ENCODE data around the gene KCTD18. TPM values are rescaled to one million over a fixed set of nuclear protein-coding genes. Genes with fewer than 3 reads are reported as not detected.

Gene KCTD18
- total and polyA plus RNA-seq, 4 donors = 4.4 to 7.9 (median 6.5) TPM

GRCh38 chr2:200470230-200470629, 39.6 kb downstream of the KCTD18 start:
- Histone ChIP-seq H3K4me1 (ENCODE audit: control insufficient read depth in 4 of 4, insufficient read depth in 4 of 4, low read length in 3 of 4) (peaks cover 0 to 2% (median 0%) of the 10 kb centered on the region in 4 donors), H3K36me3 (ENCODE audit: control insufficient read depth in 4 of 4, insufficient read depth in 3 of 4, low read depth in 1 of 4, low read length in 3 of 4) (peaks cover 15 to 53% (median 52%) of the 10 kb centered on the region in 4 donors), H3K27me3 (ENCODE audit: control insufficient read depth in 4 of 4, insufficient read depth in 4 of 4, low read length in 3 of 4) (no peaks in the 10 kb centered on the region), H3K9ac (ENCODE audit: low read depth in 1 of 2, low read length in 2 of 2) (no peak overlapping the region), H3K9me3 (ENCODE audit: control insufficient read depth in 4 of 4, low read length in 3 of 4) (no peaks in the 10 kb centered on the region), H3K27ac (ENCODE audit: low read depth in 1 of 2, low read length in 2 of 2) (no peak overlapping the region), H3K4me3 (ENCODE audit: low read depth in 1 of 3, low read length in 3 of 3) (no peak overlapping the region)
- DNase-seq (ENCODE audit: low spot score) = no peak
- no peak for TF ChIP-seq HNF4A (conservative IDR thresholded peaks at IDR 0.05)
- TF ChIP-seq TAF1 (conservative IDR thresholded peaks at IDR 0.05) = no peak
- no peak for TF ChIP-seq ZBTB33 (IDR thresholded peaks at IDR 0.05)
- no peak for TF ChIP-seq JUND (IDR thresholded peaks at IDR 0.05)
- no peak for TF ChIP-seq SP1 (IDR thresholded peaks at IDR 0.05)
- no peak for TF ChIP-seq YY1 (IDR thresholded peaks at IDR 0.05)
- TF ChIP-seq REST (IDR thresholded peaks at IDR 0.05) = no peak
- no peak for TF ChIP-seq EGR1 (IDR thresholded peaks at IDR 0.05; ENCODE audit: low read depth in 2 of 2)
- no peak for TF ChIP-seq RXRA (IDR thresholded peaks at IDR 0.05)
- TF ChIP-seq ATF3 (IDR thresholded peaks at IDR 0.05) = no peak
- no peak for TF ChIP-seq GABPA (IDR thresholded peaks at IDR 0.05 in 1 of 2, conservative IDR thresholded peaks at IDR 0.05 in 1 of 2)
- 85% methylated on average over 3 of the region's 3 CpGs for WGBS

- Histone ChIP-seq H3K36me3 (ENCODE audit: control insufficient read depth in 4 of 4, insufficient read depth in 3 of 4, low read depth in 1 of 4, low read length in 3 of 4) (peaks cover 15 to 51% (median 48%) of the 10 kb centered on the region in 4 donors), H3K27ac (ENCODE audit: low read depth in 1 of 2, low read length in 2 of 2) (no peak overlapping the region), H3K4me3 (ENCODE audit: low read depth in 1 of 3, low read length in 3 of 3) (no peak overlapping the region), H3K9me3 (ENCODE audit: control insufficient read depth in 4 of 4, low read length in 3 of 4) (no peaks in the 10 kb centered on the region), H3K27me3 (ENCODE audit: control insufficient read depth in 4 of 4, insufficient read depth in 4 of 4, low read length in 3 of 4) (no peaks in the 10 kb centered on the region), H3K4me1 (ENCODE audit: control insufficient read depth in 4 of 4, insufficient read depth in 4 of 4, low read length in 3 of 4) (peaks cover 0 to 2% (median 0%) of the 10 kb centered on the region in 4 donors), H3K9ac (ENCODE audit: low read depth in 1 of 2, low read length in 2 of 2) (no peak overlapping the region)
- 94% methylated on average over 13 of the region's 13 CpGs for WGBS
- TF ChIP-seq RAD21 (IDR thresholded peaks at IDR 0.05) (no peak), CTCF (IDR thresholded peaks at IDR 0.05; ENCODE audit: low read depth, low read length, missing input control) (no peak), HNF4A (conservative IDR thresholded peaks at IDR 0.05) (no peak), REST (IDR thresholded peaks at IDR 0.05) (no peak), NR2F2 (IDR thresholded peaks at IDR 0.05) (no peak), ZBTB33 (IDR thresholded peaks at IDR 0.05) (no peak), JUND (IDR thresholded peaks at IDR 0.05) (no peak), FOXA1 (IDR thresholded peaks at IDR 0.05) (no peak), TAF1 (conservative IDR thresholded peaks at IDR 0.05) (no peak), MAX (IDR thresholded peaks at IDR 0.05) (no peak), YY1 (IDR thresholded peaks at IDR 0.05) (no peak), HNF4G (IDR thresholded peaks at IDR 0.05) (no peak)
- no peak for DNase-seq (ENCODE audit: low spot score)
Observed at GRCh38 chr2:200469708-200470211, 40.1 kb downstream of the KCTD18 start.
